GM10266 (cell line): Measurements from ENCODE around the gene RPL28.
A peak's percentile ranks its signal among the peaks of the same experiment; 100 is the strongest.

Experiments used
- DNase-seq: peaks from one replicate; pipeline ENCODE4 v3.0.0; 2012; ENCODE audit errors: extremely low spot score
- CTCF ChIP-seq: IDR thresholded peaks from 2 replicates; pipeline ENCODE4 v1.5.1; 2012; ENCODE audit warnings: mild to moderate bottlenecking, low read depth; ENCODE audit not compliant: control insufficient read depth, insufficient read depth; ENCODE audit errors: missing control alignments

Gene RPL28

GRCh38 chr19:55385724-55386492, at the start of gene RPL28:
RPL28 (plus strand) TSS chr19:55385932; CDS start chr19:55386358, 426 bp downstream.
- DNase-seq = peak; percentile 97
- no peak for TF ChIP-seq CTCF

GRCh38 chr19:55336101-55336500, 49.6 kb upstream of the RPL28 start:
- TF ChIP-seq CTCF = no peak
- no peak for DNase-seq

- no peak for TF ChIP-seq CTCF
- DNase-seq = peak; percentile 99
Measured at GRCh38 chr19:55339105-55339888, 46.4 kb upstream of the RPL28 start, which contains the start of gene KMT5C. KMT5C (plus strand) TSS chr19:55339876; CDS start chr19:55341937, 2,061 bp downstream.

- TF ChIP-seq CTCF = no peak
- no peak for DNase-seq
Measured at GRCh38 chr19:55339889-55340783, 45.6 kb upstream of the RPL28 start.

- peak; percentile 44 for TF ChIP-seq CTCF
- DNase-seq = peak; percentile 53
Measured at GRCh38 chr19:55340784-55341147, 45.0 kb upstream of the RPL28 start.

- TF ChIP-seq CTCF = no peak
- DNase-seq = peak; percentile 95
Measured at GRCh38 chr19:55341171-55341588, 44.6 kb upstream of the RPL28 start.
